Measurements from ENCODE around the gene RPH3AL.

Gene RPH3AL

GRCh38 chr17:187130-187529 is 165.5 kb downstream of the RPH3AL start:
- TF ChIP-seq CTCF (IDR thresholded peaks at IDR 0.05; ENCODE audit: control insufficient read depth, extremely low read depth, insufficient read depth): no peak
- H3K4me3 ChIP-seq (ENCODE audit: low read depth, low read length): no peak overlapping the region
- no peak for DNase-seq (ENCODE audit: low read depth)

GRCh38 chr17:185445-186138 is 167.0 kb downstream of the RPH3AL start:
- H3K4me3 ChIP-seq (ENCODE audit: low read depth, low read length): no peak overlapping the region
- no peak for TF ChIP-seq CTCF (IDR thresholded peaks at IDR 0.05; ENCODE audit: control insufficient read depth, extremely low read depth, insufficient read depth)
- no peak for DNase-seq (ENCODE audit: low read depth)

- DNase-seq (ENCODE audit: low read depth): no peak
- TF ChIP-seq CTCF (IDR thresholded peaks at IDR 0.05; ENCODE audit: control insufficient read depth, extremely low read depth, insufficient read depth): no peak
- no peak overlapping the region for H3K4me3 ChIP-seq (ENCODE audit: low read depth, low read length)
These were observed 169.6 kb downstream of the RPH3AL start for GRCh38 chr17:183021-183420.

- H3K4me3 ChIP-seq (ENCODE audit: low read depth, low read length): no peak overlapping the region
- no peak for TF ChIP-seq CTCF (IDR thresholded peaks at IDR 0.05; ENCODE audit: control insufficient read depth, extremely low read depth, insufficient read depth)
- no peak for DNase-seq (ENCODE audit: low read depth)
These were observed 170.4 kb downstream of the RPH3AL start for GRCh38 chr17:182050-182751.

- no peak within 1 kb of the TSS for H3K4me3 ChIP-seq (ENCODE audit: low read depth, low read length)
- DNase-seq (ENCODE audit: low read depth): no peak
- 0 out of 2 replicates have a peak, but pooled peaks have one; percentile 17 for TF ChIP-seq CTCF (IDR thresholded peaks at IDR 0.05; ENCODE audit: control insufficient read depth, extremely low read depth, insufficient read depth)
These were observed 171.2 kb downstream of the RPH3AL start, which contains the start of gene DOC2B for GRCh38 chr17:181245-182049. Gene DOC2B, minus strand, starts transcription at chr17:181650. Its CDS starts 171 bp downstream, at chr17:181479.

- H3K4me3 ChIP-seq (ENCODE audit: low read depth, low read length): no peak overlapping the region
- no peak for TF ChIP-seq CTCF (IDR thresholded peaks at IDR 0.05; ENCODE audit: control insufficient read depth, extremely low read depth, insufficient read depth)
- no peak for DNase-seq (ENCODE audit: low read depth)
These were observed 172.0 kb downstream of the RPH3AL start for GRCh38 chr17:180381-181244.
